Spinal cord (tissue), 10 donors: Measurements from ENCODE around the gene CDYL. TPM values are rescaled to one million over a fixed set of nuclear protein-coding genes. Genes with fewer than 3 reads are reported as not detected.
A peak's percentile ranks its signal among the peaks of the same experiment; 100 is the strongest.

Source experiments
- DNase-seq, 6 donors: peaks; one replicate each; pipeline versions ENCODE4 v3.0.0 to v3.0.0-alpha.2; 2013 to 2015; ENCODE audit warnings: low spot score in 6 of 6, low read depth in 4 of 6
- H3K27ac ChIP-seq: one replicate; pipeline ENCODE4 v1.5.1; 2013; ENCODE audit warnings: low read depth, low read length, control low read depth
- H3K27me3 ChIP-seq: one replicate; pipeline ENCODE4 v1.6.1; 2013; ENCODE audit warnings: low read length; ENCODE audit not compliant: control insufficient read depth, insufficient read depth
- H3K36me3 ChIP-seq: one replicate; pipeline ENCODE4 v1.6.1; 2013; ENCODE audit warnings: low read length; ENCODE audit not compliant: control insufficient read depth, insufficient read depth
- H3K4me1 ChIP-seq: one replicate; pipeline ENCODE4 v1.6.1; 2013; ENCODE audit warnings: low read length; ENCODE audit not compliant: control insufficient read depth, insufficient read depth
- H3K4me3 ChIP-seq: one replicate; pipeline ENCODE4 v1.5.1; 2013; ENCODE audit warnings: low read depth, low read length, control low read depth
- H3K9me3 ChIP-seq: one replicate; pipeline ENCODE4 v1.6.1; 2013; ENCODE audit warnings: low read length; ENCODE audit not compliant: control insufficient read depth, insufficient read depth
- WGBS: methylation state at CpG from one replicate; pipeline ENCODE4 v1.1.5; 2013; ENCODE audit warnings: missing lambda C conversion rate; ENCODE audit not compliant: insufficient coverage; 5-methylcytosine and 5-hydroxymethylcytosine counted together
- polyA plus RNA-seq, 2 donors: library from polyadenylated mRNA; unstranded; fragments of 120-200 nt; gene quantifications; one replicate each; pipeline ENCODE4 v1.2.1, GENCODE V29; 2013; ENCODE audit not compliant: insufficient read length in 2 of 2
- total RNA-seq, 2 donors: library from RNA; depleted of rRNA in 1 of 2; stranded (reverse); fragments of 120-200 nt in 1 of 2; fragments of >200 nt in 1 of 2; gene quantifications; one replicate each; pipeline versions ENCODE4 v1.2.3 to v1.2.4, GENCODE V29; 2013 to 2014
- donor health status: healthy.

Gene CDYL
- total and polyA plus RNA-seq, 4 donors = 15.4 to 51.7 (median 28.9) TPM

- Histone ChIP-seq H3K36me3 (no peaks in the 10 kb centered on the region), H3K27me3 (no peaks in the 10 kb centered on the region), H3K27ac (no peak overlapping the region), H3K4me1 (no peaks in the 10 kb centered on the region), H3K9me3 (no peaks in the 10 kb centered on the region), H3K4me3 (no peak overlapping the region)
- WGBS = 95% methylated on average over 4 of the region's 7 CpGs
- no peak for DNase-seq
Measured at GRCh38 chr6:4768815-4769214, 7.4 kb upstream of the CDYL start.

- Histone ChIP-seq H3K27me3 (peaks cover 9% of the 10 kb centered on the region), H3K4me1 (peaks cover 10% of the 10 kb centered on the region), H3K36me3 (no peaks in the 10 kb centered on the region), H3K9me3 (no peaks in the 10 kb centered on the region), H3K27ac (no peak overlapping the region), H3K4me3 (no peak overlapping the region)
- 14% methylated on average over 4 of the region's 5 CpGs for WGBS
- no peak for DNase-seq
Measured at GRCh38 chr6:4772750-4773149, 3.5 kb upstream of the CDYL start.

- H3K27me3 ChIP-seq = peaks cover 9% of the 10 kb centered on the region
- H3K9me3 ChIP-seq = peaks cover 1% of the 10 kb centered on the region
- no peaks in the 10 kb centered on the region for H3K36me3 ChIP-seq
- DNase-seq = no peak
- no peak overlapping the region for H3K27ac ChIP-seq
- H3K4me1 ChIP-seq = peaks cover 10% of the 10 kb centered on the region
- no CpG with 5 or more reads among the region's 7 CpGs for WGBS
- H3K4me3 ChIP-seq = no peak overlapping the region
Measured at GRCh38 chr6:4773181-4773580, 3.0 kb upstream of the CDYL start.

- Histone ChIP-seq H3K27me3 (peaks cover 9% of the 10 kb centered on the region), H3K4me3 (no peak overlapping the region), H3K27ac (no peak overlapping the region), H3K36me3 (no peaks in the 10 kb centered on the region), H3K9me3 (peaks cover 6% of the 10 kb centered on the region), H3K4me1 (peaks cover 10% of the 10 kb centered on the region)
- no peak for DNase-seq
- WGBS = 24% methylated on average over 3 of the region's 6 CpGs
Measured at GRCh38 chr6:4774296-4774695, 1.9 kb upstream of the CDYL start.

- peaks cover 6% of the 10 kb centered on the region for H3K9me3 ChIP-seq
- peaks cover 10% of the 10 kb centered on the region for H3K4me1 ChIP-seq
- WGBS = 4% methylated on average over 47 of the region's 47 CpGs
- peaks cover 9% of the 10 kb centered on the region for H3K27me3 ChIP-seq
- H3K36me3 ChIP-seq = no peaks in the 10 kb centered on the region
- DNase-seq = peak in 2 of 6 donors; percentile 14 to 15
- peak overlapping the region; percentile 29 for H3K4me3 ChIP-seq
- H3K27ac ChIP-seq = no peak overlapping the region
Measured at GRCh38 chr6:4774715-4775493, 1.3 kb upstream of the CDYL start.

GRCh38 chr6:4775494-4776130 is 592 bp upstream of the CDYL start:
- H3K9me3 ChIP-seq = peaks cover 6% of the 10 kb centered on the region
- H3K27me3 ChIP-seq = peaks cover 9% of the 10 kb centered on the region
- H3K4me1 ChIP-seq = peaks cover 10% of the 10 kb centered on the region
- H3K27ac ChIP-seq = no peak overlapping the region
- DNase-seq = peak in 1 of 6 donors; percentile 13
- WGBS = 0% methylated on average over 78 of the region's 88 CpGs
- H3K4me3 ChIP-seq = peak overlapping the region; percentile 29
- no peaks in the 10 kb centered on the region for H3K36me3 ChIP-seq

- H3K9me3 ChIP-seq = peaks cover 6% of the 10 kb centered on the region
- no peaks in the 10 kb centered on the region for H3K36me3 ChIP-seq
- DNase-seq = peak in 2 of 6 donors; percentile 65
- peaks cover 10% of the 10 kb centered on the region for H3K4me1 ChIP-seq
- WGBS = 0% methylated on average over 76 of the region's 107 CpGs
- no peak overlapping the region for H3K27ac ChIP-seq
- H3K27me3 ChIP-seq = peaks cover 9% of the 10 kb centered on the region
- peak overlapping the region; percentile 46 for H3K4me3 ChIP-seq
Measured at GRCh38 chr6:4776493-4777393, 539 bp downstream of the CDYL start.

- Histone ChIP-seq H3K4me3 (peak overlapping the region; percentile 46), H3K27me3 (peaks cover 9% of the 10 kb centered on the region), H3K4me1 (peaks cover 10% of the 10 kb centered on the region), H3K9me3 (peaks cover 6% of the 10 kb centered on the region), H3K36me3 (no peaks in the 10 kb centered on the region), H3K27ac (no peak overlapping the region)
- 11% methylated on average over 5 of the region's 9 CpGs for WGBS
- DNase-seq = peak in 1 of 6 donors; percentile 7
Measured at GRCh38 chr6:4777394-4777935, 1.3 kb downstream of the CDYL start.

- Histone ChIP-seq H3K4me3 (no peak overlapping the region), H3K36me3 (no peaks in the 10 kb centered on the region), H3K27ac (no peak overlapping the region), H3K9me3 (peaks cover 6% of the 10 kb centered on the region), H3K27me3 (peaks cover 9% of the 10 kb centered on the region), H3K4me1 (peaks cover 10% of the 10 kb centered on the region)
- no CpG with 5 or more reads among the region's 1 CpG for WGBS
- DNase-seq = no peak
Measured at GRCh38 chr6:4778086-4778485, 1.9 kb downstream of the CDYL start.
